Right renal pelvis (tissue), 4 donors: Measurements from ENCODE around the gene ANO2. TPM values are rescaled to one million over a fixed set of nuclear protein-coding genes. Genes with fewer than 3 reads are reported as not detected.
A peak's percentile ranks its signal among the peaks of the same experiment; 100 is the strongest.
"Not testable (repeated sequence)": the region's sequence is repeated elsewhere in the genome, so short reads cannot be mapped to it uniquely, and the experiment has no call there.

Experiments
- DNase-seq, 4 donors: peaks; one replicate each; pipeline ENCODE4 v3.0.0-alpha.2; 2013; ENCODE audit warnings: low read depth in 4 of 4, low spot score in 3 of 4, missing footprints in 1 of 4
- polyA plus RNA-seq, 4 donors: library from polyadenylated mRNA; unstranded; fragments of 120-200 nt; gene quantifications; one replicate each; pipeline ENCODE4 v1.2.1, GENCODE V29; 2013; ENCODE audit not compliant: insufficient read length in 4 of 4

The ANO2 gene
- polyA plus RNA-seq, 4 donors, result 3.0 to 4.6 (median 3.9) TPM

- no peak for DNase-seq
These were observed 376.6 kb downstream of the ANO2 start for GRCh38 chr12:5568325-5568981.

DNA sequence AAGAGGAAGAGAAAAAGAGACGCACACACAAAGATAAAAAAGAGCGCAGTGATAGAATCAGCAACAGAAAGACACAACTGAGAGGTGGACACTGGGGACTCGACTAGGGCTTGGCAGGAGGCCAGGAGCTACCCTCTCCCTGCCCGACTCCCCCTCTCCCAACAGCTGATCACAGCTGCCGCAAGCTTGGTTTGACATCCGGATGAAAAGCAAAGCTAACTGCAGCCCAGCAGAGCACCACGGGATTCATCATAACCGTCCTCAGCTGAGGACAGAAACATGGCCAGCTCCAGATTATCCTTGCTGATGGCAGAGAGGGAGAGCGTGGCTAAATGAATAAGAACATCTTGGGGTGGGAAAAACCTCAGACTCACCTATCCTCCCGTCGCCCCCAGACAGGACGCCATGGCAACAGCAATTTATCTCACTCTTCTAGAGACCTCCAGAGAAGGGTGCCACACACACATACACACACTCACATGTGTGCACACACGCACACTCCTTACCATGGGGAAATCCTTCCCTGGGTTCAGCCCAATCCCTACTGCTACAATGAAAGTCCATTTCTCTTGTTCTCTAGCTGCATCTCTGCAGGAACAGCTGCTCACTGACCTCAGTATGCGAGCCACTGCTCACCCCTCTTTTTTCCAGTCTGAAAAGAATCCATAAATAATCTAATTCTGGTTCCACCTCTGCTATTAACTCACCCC is 377.9 kb downstream of the ANO2 start:
- peak; percentile 57 to 66 (median 65) for DNase-seq

DNA sequence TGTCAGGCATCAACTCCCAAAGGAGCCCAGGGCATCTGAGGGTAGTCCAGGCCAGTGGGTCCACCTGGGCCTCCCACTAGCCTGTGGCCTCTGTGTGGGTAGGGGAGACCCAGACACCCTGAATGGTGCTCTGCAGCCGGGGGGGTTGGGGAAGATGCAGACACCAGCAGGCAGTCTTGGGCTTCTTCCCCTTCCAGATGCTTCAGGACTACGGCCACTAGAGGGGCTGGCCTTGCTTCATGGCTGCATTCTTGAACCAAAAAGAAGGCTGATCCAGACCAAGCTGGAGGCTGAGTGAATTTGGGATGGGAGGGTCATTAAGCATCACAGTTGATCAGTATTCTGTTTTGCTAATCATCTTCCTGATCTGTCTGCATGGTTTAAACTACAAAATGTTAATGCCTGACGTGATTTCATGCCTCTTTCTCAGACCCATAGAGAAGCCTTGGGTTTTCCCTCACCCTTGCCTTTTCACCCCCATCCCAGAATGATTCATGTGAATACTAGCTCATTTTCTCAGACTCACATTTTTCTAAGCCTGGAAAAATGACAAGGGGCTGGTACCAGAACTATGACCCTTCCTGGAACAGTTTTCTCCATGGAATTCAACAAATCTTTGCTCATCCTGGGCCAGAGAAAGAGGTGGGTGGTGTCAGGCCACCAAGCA is 379.0 kb downstream of the ANO2 start:
- no peak for DNase-seq

DNA sequence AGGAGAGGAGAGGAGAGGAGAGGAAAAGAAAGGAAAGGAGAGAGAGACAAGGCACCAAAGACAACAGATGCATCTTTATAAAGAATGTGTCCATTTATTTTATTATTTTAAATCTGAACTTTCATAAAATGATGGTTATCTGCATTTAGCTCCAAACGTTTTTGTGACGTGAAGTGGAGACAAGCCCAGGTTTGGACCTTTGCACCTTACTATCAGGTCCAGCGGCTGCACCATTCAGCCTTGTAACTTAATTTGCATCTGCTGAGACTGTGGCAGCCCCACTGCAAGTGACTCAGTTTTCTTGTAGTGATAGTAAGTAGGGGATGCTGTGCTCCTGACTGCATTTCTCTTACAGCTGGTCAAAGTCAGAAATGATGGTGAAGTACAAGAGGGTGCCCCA is 382.5 kb downstream of the ANO2 start:
- no peak for DNase-seq

- DNase-seq, result no peak
These were observed 383.2 kb downstream of the ANO2 start for GRCh38 chr12:5561846-5562245.

- no peak for DNase-seq
These were observed 384.0 kb downstream of the ANO2 start for GRCh38 chr12:5561057-5561456.

DNA sequence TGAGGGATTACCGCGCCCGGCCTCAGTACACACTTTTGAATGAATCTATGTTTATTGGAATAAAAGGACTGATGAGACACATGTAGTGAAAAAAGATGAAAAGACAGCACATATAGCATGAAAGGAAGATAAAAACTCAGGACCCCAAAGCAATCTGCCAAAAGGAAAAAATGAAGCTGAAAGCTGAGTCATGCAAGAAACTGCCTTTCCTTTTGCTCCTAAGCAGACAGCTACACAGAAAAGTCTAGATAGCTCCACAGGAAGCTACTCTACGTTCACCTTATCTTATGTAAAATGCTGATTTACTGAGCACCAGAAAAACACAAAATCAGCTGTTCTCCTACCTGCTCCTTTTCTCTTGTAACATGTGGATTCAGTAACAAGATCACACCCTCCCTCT is 384.8 kb downstream of the ANO2 start:
- DNase-seq, result no peak

DNA sequence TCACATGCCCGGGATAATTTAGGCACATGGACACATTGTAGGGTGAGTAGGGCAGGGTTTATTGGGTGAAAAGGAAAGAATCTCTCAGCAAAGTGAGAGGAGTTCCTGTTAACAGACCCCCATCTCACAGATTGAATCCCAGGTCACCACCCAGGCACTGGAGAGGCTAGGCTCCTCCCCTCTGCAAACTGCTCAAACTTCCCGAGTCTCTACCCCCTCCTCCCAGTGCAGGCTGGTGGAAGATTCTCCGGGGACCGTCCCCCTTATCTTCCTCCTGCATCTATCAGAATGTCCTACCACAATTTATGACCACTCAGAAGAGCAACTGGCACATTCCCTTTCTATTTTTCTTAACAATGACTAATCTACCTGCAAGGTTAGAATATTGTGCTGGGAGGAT is 387.2 kb downstream of the ANO2 start:
- DNase-seq, result no peak

DNA sequence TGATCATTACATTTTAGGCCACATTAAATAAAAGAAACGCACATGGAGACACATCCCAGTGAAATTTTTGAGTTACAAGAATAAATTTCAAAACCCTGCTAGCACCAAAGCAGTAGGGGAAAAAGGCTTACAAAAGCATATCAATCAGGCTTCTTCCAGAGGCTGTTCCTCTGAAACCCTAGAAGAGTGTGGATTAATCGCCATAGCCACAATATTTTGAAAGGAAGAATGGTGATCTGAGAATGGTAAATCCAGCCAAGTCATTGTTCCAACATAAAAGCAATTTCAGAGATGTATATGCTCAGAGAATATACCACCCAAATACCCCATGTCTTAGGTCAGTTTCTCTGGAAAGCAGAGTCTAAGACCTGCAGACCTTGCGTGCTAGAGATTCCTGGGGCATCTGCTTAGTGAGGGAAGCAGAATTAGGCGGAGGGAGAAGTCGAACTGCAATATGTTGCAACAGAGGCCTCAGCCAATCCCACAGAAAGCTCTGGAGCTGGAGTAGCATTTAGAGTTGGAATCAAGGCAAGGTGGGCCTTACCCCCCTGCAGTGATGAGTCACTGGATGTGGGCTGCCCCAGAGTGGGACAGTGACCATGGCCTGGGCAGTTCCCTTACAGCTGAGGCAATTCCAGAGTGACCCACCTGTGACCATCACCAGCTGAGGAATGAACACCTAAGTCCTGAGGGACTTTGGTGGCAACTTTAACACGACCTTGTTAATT is 387.9 kb downstream of the ANO2 start:
- DNase-seq, result no peak

DNA sequence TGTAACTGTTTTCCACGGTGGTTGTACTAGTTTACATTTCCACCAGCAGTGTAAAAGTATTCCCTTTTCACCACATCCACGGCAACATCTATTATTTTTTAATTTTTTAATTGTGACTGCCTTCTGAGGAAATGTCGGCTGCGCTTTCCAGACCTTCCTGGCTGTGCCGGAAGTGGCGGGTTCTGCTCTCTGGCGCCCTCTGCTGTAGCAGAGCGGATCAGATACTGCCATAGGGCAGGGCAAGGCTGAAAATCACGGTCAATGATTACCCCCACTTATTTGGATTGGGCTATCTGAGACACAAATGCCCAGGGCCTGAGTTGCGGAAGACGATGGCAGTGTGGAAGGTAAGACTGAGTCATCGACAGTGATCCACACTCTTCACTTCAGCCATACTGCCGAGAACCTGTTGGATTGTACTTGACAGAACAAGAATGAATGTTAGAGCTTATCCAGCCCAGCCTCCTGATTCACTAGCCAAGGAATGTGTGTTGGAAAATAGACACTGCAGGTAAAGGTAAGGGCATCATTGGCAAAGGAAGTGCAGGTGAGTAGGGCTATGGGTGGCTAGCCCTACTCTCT is 388.9 kb downstream of the ANO2 start:
- DNase-seq, result no peak

GRCh38 chr12:5554711-5555110 is 390.3 kb downstream of the ANO2 start:
- DNase-seq, result no peak

DNA sequence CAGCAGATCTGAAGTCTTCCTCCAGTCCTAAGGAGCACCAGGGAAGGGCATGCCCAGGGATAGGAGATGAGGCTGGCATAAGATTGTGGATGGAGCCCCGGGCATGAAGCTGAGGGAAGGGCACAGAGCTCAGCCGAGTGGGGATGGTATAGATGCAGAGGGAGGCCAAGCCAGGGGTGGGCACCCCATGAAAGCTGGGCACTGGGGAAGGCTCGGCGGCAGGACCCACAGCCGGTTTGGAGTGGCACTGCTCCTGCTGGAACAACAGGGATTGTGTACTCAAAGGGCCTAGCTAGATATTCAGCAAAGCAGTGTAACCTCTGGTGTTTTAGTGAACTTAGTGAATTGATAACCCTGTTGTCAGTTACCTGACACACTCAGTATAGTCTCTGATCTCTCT is 396.0 kb downstream of the ANO2 start:
- no peak for DNase-seq

DNA sequence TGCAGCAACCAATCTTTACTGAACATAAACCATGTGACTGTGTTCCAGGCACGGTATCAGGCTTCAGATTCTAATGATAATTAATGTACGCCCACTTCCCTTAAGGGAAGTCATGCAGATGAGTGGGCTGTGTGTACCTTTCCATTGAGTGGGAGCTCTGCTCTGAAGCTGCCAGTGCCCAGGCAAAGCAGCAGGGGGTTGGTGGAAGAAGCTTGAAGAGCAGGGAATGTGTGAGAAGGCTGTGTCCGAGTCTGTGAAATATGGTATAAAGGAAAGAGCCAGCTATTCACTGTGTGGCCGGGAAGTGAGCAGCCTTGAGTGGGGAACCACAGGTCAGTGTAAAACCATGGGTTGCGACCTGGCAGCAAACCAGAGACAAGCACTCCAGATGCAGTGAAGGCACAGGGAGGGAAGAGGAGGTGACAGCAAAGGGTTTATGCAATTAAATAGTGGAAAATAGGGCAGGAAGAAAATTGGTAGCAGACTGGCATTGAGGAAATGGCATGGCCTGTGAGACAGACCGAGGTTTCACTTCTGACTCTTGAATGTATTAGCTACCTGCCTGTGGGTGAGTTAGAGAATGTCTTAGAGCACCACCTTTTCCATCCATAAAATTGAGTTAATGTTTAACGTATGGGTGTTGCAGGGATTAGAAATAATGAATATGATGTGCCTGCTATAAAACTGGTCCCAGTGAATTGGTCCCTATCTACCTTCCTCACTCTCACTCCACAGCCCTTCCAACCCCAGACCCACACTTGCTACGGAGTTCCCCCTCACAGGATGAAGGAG is 396.7 kb downstream of the ANO2 start:
- no peak for DNase-seq

GRCh38 chr12:5546616-5547015 is 398.4 kb downstream of the ANO2 start:
- no peak for DNase-seq

- no peak for DNase-seq
These were observed 407.3 kb downstream of the ANO2 start for GRCh38 chr12:5537771-5538170.

GRCh38 chr12:5537026-5537615 is 407.9 kb downstream of the ANO2 start:
- DNase-seq, result not testable (repeated sequence)

DNA sequence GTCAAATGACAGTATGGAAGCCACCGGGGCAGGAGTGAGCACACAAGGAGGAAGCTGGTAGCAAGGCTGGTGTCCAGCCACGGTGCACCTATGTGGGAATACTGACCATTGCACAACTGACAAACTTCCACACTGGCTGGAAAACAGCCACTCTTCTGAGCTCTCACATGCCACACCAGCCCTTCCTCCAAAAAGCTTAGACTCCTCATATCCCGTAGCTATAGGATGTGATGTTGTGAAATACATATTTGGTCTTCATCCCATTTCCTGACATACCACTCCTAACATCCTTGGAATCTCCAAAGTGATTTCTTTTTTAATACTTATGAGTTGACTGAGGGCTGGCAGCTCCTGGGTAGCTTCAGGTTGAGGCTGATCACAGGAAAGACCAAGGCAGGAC is 409.5 kb downstream of the ANO2 start:
- DNase-seq, result no peak

GRCh38 chr12:5534426-5535199 is 410.4 kb downstream of the ANO2 start:
- DNase-seq, result no peak

DNA sequence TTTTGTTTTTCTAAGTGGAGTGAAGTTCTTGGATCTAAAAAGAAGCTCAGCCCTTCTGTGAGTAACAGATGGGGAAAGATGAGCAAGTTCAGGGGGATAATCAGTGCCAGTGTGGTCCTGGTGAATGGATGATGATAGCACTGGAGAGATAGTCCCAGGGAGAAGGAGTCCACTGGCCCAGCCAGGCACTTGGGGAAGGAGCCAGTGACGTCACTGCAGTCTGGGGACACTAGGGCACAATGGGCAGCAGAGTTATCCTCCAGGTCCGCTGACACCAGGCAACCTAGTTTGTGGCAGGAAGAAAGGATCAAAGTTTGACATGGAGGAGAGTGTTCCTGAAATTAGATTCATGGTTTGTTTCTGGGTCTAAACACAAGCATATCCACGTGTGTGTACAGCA is 411.7 kb downstream of the ANO2 start:
- DNase-seq, result no peak
